ENCODE results near the gene TBC1D13.

The TBC1D13 gene

GRCh38 chr9:128828267-128828666, 41.2 kb downstream of the TBC1D13 start:
- TF ChIP-seq CTCF (conservative IDR thresholded peaks at IDR 0.05; ENCODE audit: low read length), result no peak
- peak overlapping the region; percentile 84 for H3K4me3 ChIP-seq (ENCODE audit: low read length)
- no peak for DNase-seq (ENCODE audit: low read depth)

- no peak for DNase-seq (ENCODE audit: low read depth)
- no peak for TF ChIP-seq CTCF (conservative IDR thresholded peaks at IDR 0.05; ENCODE audit: low read length)
- H3K4me3 ChIP-seq (ENCODE audit: low read length), result peak overlapping the region; percentile 84
Measured at GRCh38 chr9:128828719-128829452, 41.8 kb downstream of the TBC1D13 start.

- TF ChIP-seq CTCF (conservative IDR thresholded peaks at IDR 0.05; ENCODE audit: low read length), result no peak
- DNase-seq (ENCODE audit: low read depth), result peak; percentile 86
- peak within 1 kb of the TSS; percentile 84 for H3K4me3 ChIP-seq (ENCODE audit: low read length)
Measured at GRCh38 chr9:128829477-128830251, 42.6 kb downstream of the TBC1D13 start, which contains the start of gene SPOUT1. Gene SPOUT1 (minus strand): TSS chr9:128829794. CDS start chr9:128829780, 14 bp downstream.

GRCh38 chr9:128833696-128834095, 46.6 kb downstream of the TBC1D13 start:
- no peak for DNase-seq (ENCODE audit: low read depth)
- TF ChIP-seq CTCF (conservative IDR thresholded peaks at IDR 0.05; ENCODE audit: low read length), result no peak
- H3K4me3 ChIP-seq (ENCODE audit: low read length), result no peak overlapping the region

GRCh38 chr9:128835246-128836210, 48.5 kb downstream of the TBC1D13 start:
- no peak for TF ChIP-seq CTCF (conservative IDR thresholded peaks at IDR 0.05; ENCODE audit: low read length)
- DNase-seq (ENCODE audit: low read depth), result no peak
- H3K4me3 ChIP-seq (ENCODE audit: low read length), result no peak overlapping the region

GRCh38 chr9:128836509-128837145, 49.6 kb downstream of the TBC1D13 start:
- DNase-seq (ENCODE audit: low read depth), result no peak
- no peak for TF ChIP-seq CTCF (conservative IDR thresholded peaks at IDR 0.05; ENCODE audit: low read length)
- no peak overlapping the region for H3K4me3 ChIP-seq (ENCODE audit: low read length)

All from AG10803 (cell line).